C1 segment of cervical spinal cord (tissue), 14 donors: ENCODE results near the gene PKM.
A peak's percentile ranks its signal among the peaks of the same experiment; 100 is the strongest.

ENCODE experiments used
- DNase-seq, 14 donors: peaks; one replicate each; lab custom pipeline; 2025; lab: John Stamatoyannopoulos, UW

Gene PKM

DNA sequence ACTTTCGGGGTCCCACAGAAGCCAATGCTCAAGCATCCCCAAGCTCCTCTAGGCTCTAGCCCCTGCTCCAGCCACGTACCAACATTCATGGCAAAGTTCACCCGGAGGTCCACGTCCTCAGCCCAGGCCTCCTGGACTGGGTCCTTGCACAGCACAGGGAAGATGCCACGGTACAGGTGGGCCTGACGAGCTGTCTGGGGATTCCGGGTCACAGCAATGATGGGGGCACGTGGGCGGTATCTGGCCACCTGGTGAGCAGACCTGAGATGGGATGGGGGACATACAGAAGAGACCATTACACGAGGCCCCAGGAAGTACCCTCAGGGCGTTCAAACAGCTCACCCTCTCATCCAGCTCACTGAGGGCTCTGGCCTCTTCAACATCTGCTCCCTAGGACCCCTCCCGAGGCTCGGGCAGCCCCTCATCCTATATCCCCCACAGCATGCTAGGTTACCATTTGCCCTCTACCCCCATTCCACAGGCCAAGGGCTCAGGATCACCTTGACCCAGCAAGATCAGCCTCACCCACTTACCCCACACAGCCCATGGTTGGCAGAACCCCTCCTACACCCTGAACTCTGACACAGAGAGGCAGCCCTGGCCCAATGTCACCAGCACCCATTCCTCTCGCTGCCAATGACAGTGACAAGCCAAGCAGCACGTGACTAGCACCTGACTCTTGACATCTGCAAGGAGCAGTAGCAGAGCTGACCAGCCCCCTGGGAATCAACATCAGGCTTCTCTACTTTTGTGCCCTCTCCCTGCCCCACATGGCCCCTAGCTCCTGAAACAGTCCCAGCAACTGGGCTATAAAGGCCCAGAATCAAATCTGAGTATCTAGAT is 30.4 kb downstream of the PKM start:
- no peak for DNase-seq

DNA sequence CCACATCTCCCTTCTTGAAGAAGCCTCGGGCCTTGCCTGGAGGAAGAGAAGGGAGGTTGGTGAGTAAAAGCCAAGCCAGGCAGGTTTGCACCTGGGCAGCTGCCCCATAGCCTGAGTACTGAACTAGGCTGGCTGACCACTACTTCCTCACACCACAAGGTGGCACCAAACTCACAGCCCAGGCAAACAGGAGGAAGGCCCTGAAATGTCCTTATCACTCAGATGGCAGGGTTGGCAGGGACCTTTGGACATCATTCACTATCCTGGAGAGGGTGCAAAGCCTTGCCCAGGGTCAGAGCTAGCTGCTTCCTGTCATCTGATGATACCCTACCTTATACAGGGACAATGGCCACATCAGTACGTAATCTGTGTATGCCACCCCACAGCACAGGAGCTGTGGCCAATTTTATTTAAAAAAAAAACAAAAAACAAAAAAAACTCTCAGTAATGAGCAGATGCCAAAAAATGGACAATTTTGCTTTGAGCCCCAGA is 31.2 kb downstream of the PKM start:
- DNase-seq: peak in 12 of 14 donors; percentile 17 to 82 (median 44)

DNA sequence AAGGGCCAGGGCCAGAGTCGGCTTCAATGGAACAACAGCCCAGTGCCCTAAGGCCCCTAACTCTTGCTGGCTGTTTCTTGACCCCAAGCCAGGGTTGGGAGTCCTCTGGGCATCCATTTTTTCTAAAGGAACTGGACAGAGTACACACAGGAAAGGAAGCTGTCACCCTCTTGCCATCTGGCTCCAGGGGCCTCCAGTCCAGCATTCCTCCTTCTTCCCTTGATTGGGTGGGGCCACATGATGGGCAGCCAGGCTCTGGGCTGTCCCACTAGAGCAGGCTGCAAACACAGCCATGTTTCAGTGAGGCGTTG is 31.8 kb downstream of the PKM start:
- no peak for DNase-seq

DNA sequence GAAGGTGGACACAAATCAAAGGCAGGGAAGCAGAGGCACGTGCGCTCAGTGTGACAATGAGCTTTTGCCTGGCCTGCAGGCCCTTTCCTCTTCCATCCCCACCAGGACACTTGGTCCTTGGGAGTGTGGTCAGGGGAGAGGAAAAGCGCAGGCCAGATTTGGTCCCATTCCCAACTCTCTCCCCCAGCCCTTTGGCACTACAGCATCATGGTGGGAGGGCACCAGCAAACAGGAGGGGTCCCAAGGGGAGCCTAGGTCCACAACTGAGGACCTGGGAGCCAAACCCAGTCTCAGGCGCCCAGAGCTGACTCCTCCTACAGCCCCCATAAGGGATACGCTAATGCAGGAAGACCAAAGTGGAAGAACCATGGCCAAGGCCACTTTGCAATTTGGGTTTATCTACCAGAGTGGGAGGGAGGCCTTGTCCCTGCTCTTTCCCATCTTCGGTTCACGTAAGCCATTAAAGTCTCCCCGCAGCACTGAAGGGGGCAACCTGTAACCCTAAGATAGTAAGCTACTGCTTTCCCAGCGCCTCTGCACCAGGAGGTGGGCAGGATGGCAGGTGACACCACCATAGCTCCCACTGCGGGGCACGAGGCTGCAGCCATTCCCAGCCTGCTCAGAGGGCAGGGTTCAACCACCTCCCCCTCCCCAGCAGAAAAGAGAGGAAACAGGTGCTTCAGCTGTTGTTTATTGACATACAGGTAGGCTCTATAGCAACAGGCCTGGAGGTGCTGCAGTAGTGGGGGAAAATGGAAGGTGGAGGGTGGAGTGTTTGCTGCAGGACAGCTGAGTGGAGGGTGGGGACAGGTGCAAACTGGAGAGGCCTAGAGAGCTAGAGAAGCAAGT is 32.4 kb downstream of the PKM start:
- no peak for DNase-seq

DNA sequence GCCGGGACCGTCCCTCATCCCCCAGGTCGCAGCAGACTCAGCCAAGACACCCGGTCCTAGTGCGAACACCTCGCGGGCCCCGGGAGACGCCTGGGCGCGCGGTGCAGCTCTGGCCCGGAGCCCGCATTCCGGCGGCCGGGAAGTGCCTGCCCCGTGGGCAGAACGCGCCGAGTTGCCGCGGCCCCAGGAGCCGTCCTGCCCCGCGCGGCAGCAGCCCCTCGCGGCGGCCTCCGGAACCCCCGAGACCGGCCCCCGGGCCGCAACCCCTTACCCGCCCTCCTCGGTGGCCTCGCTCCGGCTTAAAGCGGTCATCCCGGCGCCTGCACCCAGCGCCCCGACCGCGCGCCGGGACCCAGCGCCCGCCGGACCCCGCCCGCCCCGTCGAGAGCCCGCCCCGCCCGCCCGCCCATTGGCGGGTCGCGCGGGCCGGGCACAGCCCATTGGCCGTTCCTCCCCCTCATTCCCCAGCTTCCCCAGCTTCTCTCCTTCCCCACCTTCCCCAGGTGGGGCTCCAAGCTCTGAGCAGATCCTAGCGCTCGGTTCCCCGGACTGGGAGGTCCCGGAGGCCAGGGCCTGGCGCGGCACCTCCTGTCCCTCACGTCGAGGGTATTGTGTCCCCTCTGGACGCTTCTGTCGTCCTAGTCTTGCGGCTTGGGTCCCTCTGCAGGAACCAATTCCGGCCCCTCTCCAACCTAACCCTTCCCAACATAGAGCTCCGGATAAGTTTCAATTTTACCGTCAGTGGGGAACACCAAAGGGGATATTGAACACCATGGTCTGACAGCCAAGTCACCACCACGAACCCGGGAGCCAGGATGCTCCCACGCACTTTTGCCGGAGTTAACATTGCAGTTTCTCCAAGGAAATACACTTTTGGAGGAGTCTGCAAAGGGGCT is 33.3 kb downstream of the PKM start, which contains the start of gene GRAMD2A:
TSS of gene GRAMD2A (minus strand) at position 328 of the 896 bp plus-strand sequence.
- peak in 4 of 14 donors; percentile 12 to 69 (median 35) for DNase-seq

DNA sequence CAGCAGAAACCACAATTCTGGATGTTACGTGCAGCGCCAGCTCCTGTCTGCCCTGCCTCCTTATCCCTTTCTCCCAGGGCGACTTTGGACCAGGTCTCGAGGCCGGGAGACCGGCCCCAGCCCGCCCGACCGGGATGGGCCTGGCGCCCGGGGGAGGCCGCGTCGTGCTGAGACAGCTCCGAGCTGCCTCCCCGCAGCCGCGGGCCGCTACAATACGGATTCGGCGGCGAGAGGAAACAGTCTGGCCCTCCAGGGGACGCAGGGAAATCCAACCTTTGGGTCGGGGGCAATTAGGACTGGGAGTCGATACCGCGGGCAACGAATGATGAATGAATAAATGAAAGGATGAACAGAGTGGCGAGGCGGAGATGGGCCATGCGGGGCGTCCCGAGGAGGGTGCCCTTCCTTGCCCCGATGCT is 33.9 kb downstream of the PKM start:
- peak in 1 of 14 donors; percentile 37 for DNase-seq

DNA sequence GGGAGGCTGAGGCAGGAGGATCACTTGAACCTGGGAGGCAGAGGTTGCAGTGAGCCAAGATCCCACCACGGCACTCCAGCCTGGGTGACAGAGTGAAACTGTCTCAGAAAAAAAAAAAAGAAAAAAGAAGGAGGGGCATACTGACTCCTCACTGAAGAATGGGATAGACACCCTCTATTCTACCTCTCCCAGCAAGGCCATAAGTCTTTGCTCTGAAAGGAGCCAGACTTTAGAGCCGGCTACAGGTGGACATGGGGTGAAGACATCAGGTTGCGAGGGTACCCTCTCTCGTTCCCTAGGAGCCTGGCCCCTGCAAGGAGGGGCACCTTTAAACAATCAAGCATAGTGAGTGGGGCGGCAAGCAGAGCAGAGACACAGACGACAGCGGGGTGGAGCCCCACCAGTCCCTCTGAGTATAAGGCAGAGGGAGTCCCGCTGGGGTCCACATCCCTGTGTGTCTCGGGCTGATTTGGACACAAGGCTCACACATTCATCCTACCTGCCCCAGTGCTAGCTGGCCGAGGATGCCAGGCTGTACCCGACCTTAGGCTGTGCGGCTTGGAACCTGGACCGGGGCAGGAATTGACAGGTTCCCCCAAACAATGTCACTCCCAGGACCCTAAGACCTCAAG is 34.5 kb downstream of the PKM start:
- DNase-seq: no peak

DNA sequence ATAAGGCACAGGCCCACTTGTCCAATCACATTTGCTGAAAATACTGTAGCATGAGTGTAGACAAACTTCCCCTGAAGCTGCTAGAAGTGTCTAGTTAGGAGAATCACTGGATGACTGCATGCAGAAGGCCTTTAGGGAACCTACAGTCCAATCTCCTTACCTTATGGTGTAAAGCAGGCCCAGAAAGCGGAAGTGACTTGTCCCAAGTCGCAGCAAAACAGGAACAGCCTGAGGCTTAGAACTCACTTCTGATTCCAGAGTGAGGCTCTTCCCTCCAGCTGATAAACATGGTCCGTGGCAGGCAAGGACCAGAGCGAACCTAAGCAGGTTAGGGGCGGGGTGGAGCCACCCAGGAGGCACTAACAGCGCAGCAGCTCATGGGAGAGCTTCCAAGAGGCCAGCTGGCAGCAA is 35.9 kb downstream of the PKM start:
- DNase-seq: peak in 4 of 14 donors; percentile 11 to 23 (median 14)

DNA sequence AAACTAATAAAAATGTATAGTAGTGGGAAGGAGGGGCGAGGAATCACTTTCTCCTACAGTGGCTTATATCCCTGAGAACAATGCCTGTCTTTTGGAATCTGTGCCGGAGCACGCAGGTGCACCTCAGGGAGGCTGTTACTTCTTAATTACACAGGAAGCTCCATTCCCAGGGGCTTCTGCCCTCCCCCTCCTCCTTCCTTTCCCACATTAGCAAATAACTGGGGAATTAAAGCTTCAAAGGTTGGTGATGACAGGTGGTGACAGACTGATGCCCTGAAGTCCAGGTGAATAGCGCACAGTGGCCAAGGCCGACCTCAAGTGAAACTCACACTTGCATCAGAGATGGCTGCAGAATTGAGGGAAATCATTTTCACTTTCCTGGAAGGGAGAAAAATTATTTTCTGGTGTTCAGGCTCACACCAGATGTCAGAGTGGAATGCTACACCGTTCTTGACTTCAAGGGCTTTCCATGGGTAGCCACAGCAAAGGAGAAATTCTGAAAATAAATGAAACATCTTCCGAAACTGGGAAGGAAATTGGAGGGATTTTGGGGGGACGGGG is 37.1 kb downstream of the PKM start:
- no peak for DNase-seq

DNA sequence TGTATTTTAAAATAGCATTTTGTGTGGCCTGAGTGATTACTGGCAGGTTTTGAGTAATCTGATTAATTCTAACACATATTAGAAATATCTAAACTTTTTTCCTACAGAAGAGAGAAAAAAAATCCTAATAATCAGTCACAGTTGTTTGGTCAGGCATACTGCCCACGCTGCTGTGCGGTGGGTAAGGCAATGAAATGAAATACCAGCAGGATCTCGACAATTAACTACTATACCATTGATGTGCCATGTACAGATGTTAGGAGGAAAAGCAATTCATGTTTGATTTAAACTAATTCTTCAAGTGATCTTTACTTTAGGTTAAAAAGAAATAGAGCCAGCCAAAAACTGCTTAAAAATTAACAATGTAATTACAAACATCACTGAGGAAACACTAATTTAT is 38.6 kb downstream of the PKM start:
- DNase-seq: no peak

DNA sequence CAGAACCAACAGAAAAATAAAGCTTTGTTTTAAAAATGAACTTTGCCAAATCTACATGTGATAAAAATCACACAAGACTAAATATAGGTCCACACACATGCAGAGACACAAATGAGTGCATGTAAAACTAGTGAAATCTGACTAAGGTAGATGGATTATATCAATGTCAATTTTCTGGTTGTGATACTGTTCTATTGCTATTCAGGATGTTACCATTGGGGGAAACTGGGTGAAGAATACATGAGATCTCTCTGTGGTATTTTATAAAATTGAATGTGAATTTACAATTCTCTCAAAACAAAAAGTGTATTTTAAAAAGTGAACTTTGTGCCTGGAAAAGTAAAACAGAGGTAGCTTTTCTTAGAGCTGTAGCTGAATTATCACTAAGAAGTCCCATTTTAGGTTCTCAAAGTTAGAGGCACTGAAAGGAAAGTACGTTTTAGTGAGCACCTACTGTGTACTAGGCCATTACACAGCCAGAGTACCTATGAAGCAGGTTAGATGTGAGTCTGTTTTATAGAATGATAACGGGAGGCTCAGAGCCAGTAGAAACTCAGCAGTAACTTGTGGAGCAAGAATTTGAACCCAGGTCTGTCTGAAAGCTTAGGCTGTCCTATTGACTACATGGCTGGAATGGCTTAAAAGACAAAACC is 41.6 kb downstream of the PKM start:
- no peak for DNase-seq

DNA sequence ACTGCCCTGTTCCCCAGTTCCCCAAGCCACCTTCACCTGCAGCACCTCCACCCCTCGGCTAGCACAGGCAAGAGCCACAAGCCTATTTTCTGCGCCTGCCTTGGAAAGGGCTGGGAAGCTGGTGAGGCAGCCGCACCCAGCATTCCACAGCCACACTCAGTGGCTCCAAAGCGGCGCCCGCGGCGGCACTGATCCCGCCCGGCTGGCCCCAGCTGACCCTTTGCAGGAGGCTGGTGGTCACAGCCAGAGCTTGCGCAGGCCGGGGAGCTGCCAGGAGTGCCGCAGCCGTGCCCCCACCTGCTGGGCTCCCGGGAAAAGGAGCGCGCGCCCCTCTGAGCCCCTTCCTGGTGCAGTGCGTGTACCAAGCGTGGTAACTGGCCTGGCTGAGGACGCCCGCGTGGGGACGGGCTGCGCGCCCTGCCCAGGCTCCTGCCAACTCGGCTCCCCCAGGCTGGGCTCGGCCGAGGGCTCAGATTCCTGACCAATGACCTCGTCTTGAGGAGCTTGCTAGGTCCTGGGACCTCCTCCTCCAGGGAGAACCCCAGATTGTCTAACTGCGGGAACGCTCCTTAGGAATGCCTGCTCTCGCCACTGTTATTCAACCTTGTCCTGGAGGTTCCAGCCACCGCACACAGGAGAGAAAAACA is 46.7 kb downstream of the PKM start:
- DNase-seq: peak in 4 of 14 donors; percentile 24 to 64 (median 34)

DNA sequence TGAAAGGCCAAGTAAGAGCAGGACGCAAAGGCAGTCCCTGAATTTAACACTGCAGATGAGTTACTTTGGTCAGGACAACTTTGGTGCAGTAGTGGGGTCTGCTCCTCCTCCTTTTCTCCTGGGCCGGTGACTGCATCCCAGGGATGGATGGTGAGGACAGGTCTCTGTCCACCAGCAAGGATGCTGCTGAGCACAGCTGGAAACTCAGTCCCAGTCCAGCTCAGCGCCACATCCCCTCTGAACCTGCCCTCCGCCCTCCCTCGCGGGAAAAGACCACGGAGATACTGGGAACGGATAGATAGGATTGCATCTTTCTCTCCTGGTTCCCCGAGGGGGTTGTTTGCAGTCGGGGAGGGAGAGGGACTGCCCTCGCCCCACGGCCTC is 47.2 kb downstream of the PKM start:
- DNase-seq: no peak

DNA sequence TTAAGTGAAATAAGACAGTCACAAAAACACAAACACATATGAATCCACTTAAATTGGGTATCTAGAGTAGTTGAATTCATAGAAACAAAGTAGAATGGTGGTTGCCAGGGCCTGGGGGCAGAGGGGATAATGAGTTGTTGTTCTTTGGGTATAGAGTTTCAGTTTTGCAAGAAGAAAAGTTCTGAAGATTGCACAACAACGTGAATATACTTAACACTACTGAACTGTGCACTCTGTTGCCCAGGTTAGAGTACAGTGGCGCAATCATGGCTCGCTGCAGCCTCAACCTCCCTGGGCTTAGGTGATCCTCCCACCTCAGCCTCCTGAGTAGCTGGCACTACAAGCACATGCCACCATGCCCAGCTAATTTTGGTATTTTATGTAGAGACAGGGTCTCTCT is 48.3 kb downstream of the PKM start:
- no peak for DNase-seq

DNA sequence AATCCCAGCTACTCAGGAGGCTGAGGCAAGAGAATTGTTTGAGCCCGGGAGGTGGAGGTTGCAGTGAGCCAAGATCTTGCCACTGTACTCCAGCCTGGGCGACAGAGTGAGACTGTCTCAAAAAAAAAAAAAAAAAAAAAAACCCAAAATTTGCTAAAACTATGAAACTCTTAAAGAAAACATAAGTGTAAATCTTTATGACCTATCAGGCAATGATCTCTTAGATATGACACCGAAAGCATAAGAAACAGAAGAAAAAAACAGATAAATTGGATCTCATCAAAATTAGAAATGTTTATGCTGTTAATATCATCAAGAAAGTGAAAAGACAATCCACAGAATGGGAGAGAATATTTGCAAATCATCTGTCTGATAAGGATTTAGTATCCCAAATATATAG is 48.7 kb downstream of the PKM start:
- no peak for DNase-seq

DNA sequence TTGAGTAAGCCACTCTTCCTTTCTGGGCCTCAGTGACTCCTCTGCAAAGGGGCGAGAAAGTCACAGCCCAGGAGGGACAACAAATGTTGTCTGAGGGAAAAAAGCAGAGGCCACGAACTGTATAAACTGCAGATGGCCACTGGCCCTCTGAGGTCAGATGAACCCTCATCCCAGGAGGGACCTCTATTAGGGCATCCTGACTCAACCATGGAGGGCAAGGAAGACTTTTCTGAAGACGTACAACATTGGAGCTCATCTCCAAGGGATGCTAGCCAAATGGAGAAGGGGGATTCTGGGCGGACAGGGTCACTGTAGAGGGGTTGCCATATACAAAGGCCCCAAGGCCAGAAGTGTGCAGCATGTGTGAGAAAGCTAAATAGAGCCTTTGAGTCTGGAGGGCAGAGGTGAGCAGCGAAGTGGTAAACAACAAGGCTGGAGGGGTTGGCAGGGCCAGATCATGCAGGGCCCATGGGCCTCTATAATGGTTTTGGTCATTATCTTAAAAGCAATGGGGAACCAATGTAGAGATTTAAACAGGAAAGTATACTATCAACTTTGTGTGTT is 50.1 kb downstream of the PKM start:
- peak in 1 of 14 donors; percentile 57 for DNase-seq

DNA sequence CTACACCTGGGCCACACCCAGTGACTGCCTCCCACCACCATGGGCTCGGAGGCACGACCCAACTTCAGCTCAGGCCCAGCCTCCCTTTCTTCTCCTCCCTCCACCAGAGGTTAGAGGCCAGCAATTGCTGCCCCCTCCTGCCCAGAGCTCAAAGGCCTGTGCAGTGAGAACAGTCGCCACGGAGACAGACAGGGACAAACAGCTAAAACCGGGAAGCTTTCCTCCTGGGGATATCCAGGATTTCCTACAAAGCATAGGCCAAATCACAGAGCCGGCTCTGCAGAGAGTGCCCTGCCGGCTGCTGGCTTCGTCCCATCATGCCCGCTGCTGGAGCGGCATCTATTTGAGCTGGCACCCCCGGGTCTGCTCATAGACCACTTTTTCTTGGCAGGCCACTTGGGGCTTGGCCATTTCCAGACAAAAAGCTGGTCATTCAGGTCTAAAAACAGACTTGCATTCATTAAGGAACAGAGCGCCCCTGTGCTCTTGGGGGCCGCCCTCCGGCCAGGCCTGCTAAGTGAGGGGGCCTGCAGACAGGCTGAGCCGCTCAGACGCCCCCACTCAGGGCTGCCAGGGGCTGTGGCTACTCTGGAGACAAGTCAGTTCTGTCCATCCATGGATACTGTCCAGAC is 50.9 kb downstream of the PKM start:
- DNase-seq: peak in 12 of 14 donors; percentile 19 to 88 (median 69)

DNA sequence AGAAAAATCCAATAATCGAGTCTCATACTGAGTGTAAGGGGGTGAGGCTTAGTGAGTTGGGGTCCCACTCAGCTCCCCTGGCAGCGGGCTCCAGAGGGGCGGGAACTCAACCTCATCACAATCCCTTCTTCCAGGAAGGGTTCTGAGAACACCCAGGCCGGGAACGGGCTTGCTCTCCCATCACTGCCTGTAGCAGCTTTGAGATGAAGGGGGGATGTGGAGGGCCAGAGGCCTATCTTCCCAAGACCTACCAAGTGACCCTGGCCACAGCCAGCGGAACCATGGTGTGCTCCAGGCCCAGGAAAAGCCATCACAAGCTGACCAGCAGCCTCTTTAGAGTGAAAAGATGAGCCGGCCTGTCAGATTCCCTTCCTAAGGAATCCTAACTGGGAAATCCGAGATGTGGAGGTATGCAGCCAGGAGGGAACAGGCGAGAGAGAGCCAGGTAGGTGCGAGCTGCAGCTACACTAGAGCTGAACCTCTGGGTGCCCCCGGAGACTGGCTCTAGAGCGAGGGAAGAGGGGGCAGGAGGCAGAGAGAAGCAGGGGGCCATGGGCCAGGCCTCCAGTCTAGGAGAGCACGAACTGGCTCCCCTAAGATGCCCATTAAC is 51.9 kb downstream of the PKM start:
- no peak for DNase-seq
